GM19324 (cell line): ENCODE measurements around the gene MIEN1.
"Not testable (repeated sequence)": the region's sequence is repeated elsewhere in the genome, so short reads cannot be mapped to it uniquely, and the experiment has no call there.

Experiments
- ATAC-seq: cut with Tn5 transposase; IDR thresholded peaks from one replicate; pipeline ENCODE4 v1.9.1; 2021; ENCODE audit warnings: mild to moderate bottlenecking, moderate library complexity; ENCODE audit not compliant: unreplicated experiment, low FRiP score

Gene MIEN1

GRCh38 chr17:39701784-39702422 lies 28.4 kb downstream of the MIEN1 start:
- no peak for ATAC-seq

- no peak for ATAC-seq
These were observed 29.1 kb downstream of the MIEN1 start for GRCh38 chr17:39701012-39701783.

GRCh38 chr17:39700148-39700987 lies 30.0 kb downstream of the MIEN1 start:
- no peak for ATAC-seq

- no peak for ATAC-seq
These were observed 30.5 kb downstream of the MIEN1 start, which contains the start of gene ERBB2 for GRCh38 chr17:39699818-39700147. TSS of gene ERBB2 (plus strand) at chr17:39700064. CDS start at chr17:39700239, 175 bp downstream.

- ATAC-seq = not testable (repeated sequence)
These were observed 31.0 kb downstream of the MIEN1 start for GRCh38 chr17:39699157-39699817.

GRCh38 chr17:39697961-39698360 lies 32.4 kb downstream of the MIEN1 start:
- no peak for ATAC-seq

- ATAC-seq = no peak
These were observed 33.6 kb downstream of the MIEN1 start for GRCh38 chr17:39696731-39697130.

GRCh38 chr17:39695089-39695474 lies 35.2 kb downstream of the MIEN1 start:
- no peak for ATAC-seq

GRCh38 chr17:39694593-39694992 lies 35.7 kb downstream of the MIEN1 start:
- no peak for ATAC-seq

GRCh38 chr17:39688945-39689344 lies 41.4 kb downstream of the MIEN1 start:
- ATAC-seq = no peak

GRCh38 chr17:39688475-39688835 lies 41.9 kb downstream of the MIEN1 start:
- no peak for ATAC-seq

- ATAC-seq = peak; percentile 80
These were observed 42.5 kb downstream of the MIEN1 start, which contains the start of gene PGAP3 for GRCh38 chr17:39687546-39688474. TSS of gene PGAP3 (minus strand) at chr17:39688057. CDS start at chr17:39688014, 43 bp downstream.

- no peak for ATAC-seq
These were observed 43.2 kb downstream of the MIEN1 start for GRCh38 chr17:39687101-39687545.

GRCh38 chr17:39684369-39685192 lies 45.8 kb downstream of the MIEN1 start:
- ATAC-seq = no peak

- ATAC-seq = no peak
These were observed 46.9 kb downstream of the MIEN1 start for GRCh38 chr17:39683295-39683939.

GRCh38 chr17:39679521-39680192 lies 50.7 kb downstream of the MIEN1 start:
- ATAC-seq = no peak
